Measurements from ENCODE around the gene NTSR1. TPM values are rescaled to one million over a fixed set of nuclear protein-coding genes. Genes with fewer than 3 reads are reported as not detected.

NTSR1 gene
- total RNA-seq, 1 donor from 2014 or later, result 0.24 TPM

- H3K4me3 Mint-ChIP-seq, result no peak overlapping the region
- no peak overlapping the region for H3K27ac Mint-ChIP-seq
- no peak for TF ChIP-seq CTCF (conservative IDR thresholded peaks at IDR 0.05)
- H3K36me3 Mint-ChIP-seq, result no peaks in the 10 kb centered on the region
- no peak for DNase-seq (ENCODE audit: extremely low spot score, unreplicated experiment)
- H3K4me1 Mint-ChIP-seq (ENCODE audit: unreplicated experiment), result peaks cover 29% of the 10 kb centered on the region
- H3K27me3 Mint-ChIP-seq, result peaks cover 8% of the 10 kb centered on the region
- no peaks in the 10 kb centered on the region for H3K9me3 Mint-ChIP-seq
Measured at GRCh38 chr20:62665826-62666735, 42.6 kb upstream of the NTSR1 start.

- Mint-ChIP-seq H3K36me3 (no peaks in the 10 kb centered on the region), H3K4me3 (peak overlapping the region; percentile 20), H3K4me1 (ENCODE audit: unreplicated experiment) (peaks cover 29% of the 10 kb centered on the region), H3K9me3 (no peaks in the 10 kb centered on the region), H3K27ac (no peak overlapping the region), H3K27me3 (peaks cover 8% of the 10 kb centered on the region)
- no peak for TF ChIP-seq CTCF (conservative IDR thresholded peaks at IDR 0.05)
- DNase-seq (ENCODE audit: extremely low spot score, unreplicated experiment), result no peak
Measured at GRCh38 chr20:62666736-62667529, 41.7 kb upstream of the NTSR1 start.

- no peaks in the 10 kb centered on the region for H3K9me3 Mint-ChIP-seq
- no peak for DNase-seq (ENCODE audit: extremely low spot score, unreplicated experiment)
- peaks cover 8% of the 10 kb centered on the region for H3K27me3 Mint-ChIP-seq
- peaks cover 29% of the 10 kb centered on the region for H3K4me1 Mint-ChIP-seq (ENCODE audit: unreplicated experiment)
- H3K36me3 Mint-ChIP-seq, result no peaks in the 10 kb centered on the region
- peak overlapping the region; percentile 50 for H3K27ac Mint-ChIP-seq
- no peak for TF ChIP-seq CTCF (conservative IDR thresholded peaks at IDR 0.05)
- H3K4me3 Mint-ChIP-seq, result no peak overlapping the region
Measured at GRCh38 chr20:62667530-62668440, 40.9 kb upstream of the NTSR1 start.

GRCh38 chr20:62668441-62669027 is 40.1 kb upstream of the NTSR1 start:
- no peak for DNase-seq (ENCODE audit: extremely low spot score, unreplicated experiment)
- Mint-ChIP-seq H3K27ac (peak overlapping the region; percentile 50), H3K9me3 (no peaks in the 10 kb centered on the region), H3K36me3 (no peaks in the 10 kb centered on the region), H3K27me3 (peaks cover 3% of the 10 kb centered on the region), H3K4me3 (peak overlapping the region; percentile 34), H3K4me1 (ENCODE audit: unreplicated experiment) (peaks cover 23% of the 10 kb centered on the region)
- TF ChIP-seq CTCF (conservative IDR thresholded peaks at IDR 0.05), result peak; percentile 89

- Mint-ChIP-seq H3K9me3 (no peaks in the 10 kb centered on the region), H3K27ac (peak overlapping the region; percentile 26), H3K4me1 (ENCODE audit: unreplicated experiment) (peaks cover 23% of the 10 kb centered on the region), H3K36me3 (no peaks in the 10 kb centered on the region), H3K4me3 (no peak overlapping the region), H3K27me3 (peaks cover 3% of the 10 kb centered on the region)
- no peak for DNase-seq (ENCODE audit: extremely low spot score, unreplicated experiment)
- no peak for TF ChIP-seq CTCF (conservative IDR thresholded peaks at IDR 0.05)
Measured at GRCh38 chr20:62669249-62669648, 39.4 kb upstream of the NTSR1 start.

Data from type B pancreatic cell (in vitro differentiated cells).